Liver (tissue), 9 donors: ENCODE data around the gene SNX5. TPM values are rescaled to one million over a fixed set of nuclear protein-coding genes. Genes with fewer than 3 reads are reported as not detected.

Experiments used
- DNase-seq: peaks from one replicate; pipeline ENCODE4 v3.0.0-alpha.2; 2017; ENCODE audit warnings: low spot score
- H3K27ac ChIP-seq, 2 donors: one replicate each; pipeline ENCODE4 v1.7.0; 2013; ENCODE audit warnings: inconsistent platforms in 2 of 2, low read length in 2 of 2, control low read depth in 1 of 2, low read depth in 1 of 2, mild to moderate bottlenecking in 1 of 2
- H3K27me3 ChIP-seq, 4 donors: one replicate each; pipeline versions ENCODE4 v1.6.1 to v1.7.0; 2013; ENCODE audit warnings: low read length in 3 of 4, inconsistent platforms in 1 of 4, mild to moderate bottlenecking in 1 of 4, moderate library complexity in 1 of 4; ENCODE audit not compliant: control insufficient read depth in 4 of 4, insufficient read depth in 4 of 4
- H3K36me3 ChIP-seq, 4 donors: one replicate each; pipeline versions ENCODE4 v1.6.1 to v1.7.0; 2013; ENCODE audit warnings: low read length in 3 of 4, mild to moderate bottlenecking in 3 of 4, low read depth in 1 of 4, moderate library complexity in 1 of 4; ENCODE audit not compliant: control insufficient read depth in 4 of 4, insufficient read depth in 3 of 4
- H3K4me1 ChIP-seq, 4 donors: one replicate each; pipeline versions ENCODE4 v1.6.1 to v1.7.0; 2013; ENCODE audit warnings: low read length in 3 of 4, mild to moderate bottlenecking in 3 of 4, moderate library complexity in 1 of 4; ENCODE audit not compliant: control insufficient read depth in 4 of 4, insufficient read depth in 4 of 4
- H3K4me3 ChIP-seq, 3 donors: one replicate each; pipeline versions ENCODE4 v1.6.1 to v1.7.0; 2013; ENCODE audit warnings: low read length in 3 of 3, control low read depth in 1 of 3, low read depth in 1 of 3, mild to moderate bottlenecking in 1 of 3
- H3K9ac ChIP-seq, 2 donors: one replicate each; pipeline ENCODE4 v1.7.0; 2013; ENCODE audit warnings: low read length in 2 of 2, mild to moderate bottlenecking in 2 of 2, moderate library complexity in 2 of 2, control low read depth in 1 of 2, low read depth in 1 of 2
- H3K9me3 ChIP-seq, 4 donors: one replicate each; pipeline versions ENCODE4 v1.6.1 to v1.7.0; 2013; ENCODE audit warnings: low read length in 3 of 4; ENCODE audit not compliant: control insufficient read depth in 4 of 4
- ATF3 ChIP-seq: IDR thresholded peaks from 2 replicates; pipeline ENCODE4 v1.6.1; 2016; ENCODE audit warnings: antibody characterized with exemption
- CTCF ChIP-seq: fragments of 150-350 bp; IDR thresholded peaks from 2 replicates; pipeline ENCODE4 v1.5.1; 2017; ENCODE audit warnings: improper control_type of control experiment, low read depth, low read length; ENCODE audit not compliant: missing input control
- FOXA1 ChIP-seq: IDR thresholded peaks from 2 replicates; pipeline ENCODE4 v1.6.1; 2016; ENCODE audit warnings: antibody characterized with exemption
- FOXA2 ChIP-seq: IDR thresholded peaks from 2 replicates; pipeline ENCODE4 v1.6.1; 2016; ENCODE audit warnings: antibody characterized with exemption
- GABPA ChIP-seq, 2 donors: IDR thresholded peaks in 1 of 2; conservative IDR thresholded peaks in 1 of 2; 2 replicates each; pipeline ENCODE4 v1.6.1; 2016; ENCODE audit warnings: antibody characterized with exemption in 2 of 2, mild to moderate bottlenecking in 1 of 2, moderate library complexity in 1 of 2
- HNF4A ChIP-seq, 2 donors: conservative IDR thresholded peaks; 2 replicates each; pipeline ENCODE4 v1.6.1; 2016; ENCODE audit warnings: antibody characterized with exemption in 2 of 2, mild to moderate bottlenecking in 2 of 2
- MAX ChIP-seq: IDR thresholded peaks from 2 replicates; pipeline ENCODE4 v1.6.1; 2016; ENCODE audit warnings: antibody characterized with exemption
- RAD21 ChIP-seq, 2 donors: IDR thresholded peaks; 2 replicates each; pipeline ENCODE4 v1.6.1; 2016; ENCODE audit warnings: antibody characterized with exemption in 2 of 2, mild to moderate bottlenecking in 2 of 2
- REST ChIP-seq: IDR thresholded peaks from 2 replicates; pipeline ENCODE4 v1.6.1; 2016; ENCODE audit warnings: antibody characterized with exemption, mild to moderate bottlenecking
- RXRA ChIP-seq, 2 donors: IDR thresholded peaks; 2 replicates each; pipeline ENCODE4 v1.6.1; 2017 to 2018; ENCODE audit warnings: antibody characterized with exemption in 2 of 2, mild to moderate bottlenecking in 1 of 2
- SP1 ChIP-seq: IDR thresholded peaks from 2 replicates; pipeline ENCODE4 v1.6.1; 2018; ENCODE audit warnings: antibody characterized with exemption, mild to moderate bottlenecking
- TAF1 ChIP-seq: conservative IDR thresholded peaks from 2 replicates; pipeline ENCODE4 v1.6.1; 2016; ENCODE audit warnings: antibody characterized with exemption, mild to moderate bottlenecking
- WGBS: extraction: QIAGEN DNeasy Blood & Tissue Kit; methylation state at CpG from one replicate; pipeline ENCODE4 v1.1.7; 2013; 5-methylcytosine and 5-hydroxymethylcytosine counted together
- polyA plus RNA-seq, 2 donors: library from polyadenylated mRNA; stranded (reverse) in 1 of 2; unstranded in 1 of 2; fragments of 200-250 nt in 1 of 2; fragments of >200 nt in 1 of 2; fragmentation: Nextera tagmentation in 1 of 2; extraction: Ambion mirVana in 1 of 2; gene quantifications; one replicate each; pipeline versions ENCODE4 v1.2.1 to v1.2.3, GENCODE V29; 2013 to 2015
- total RNA-seq, 2 donors: library from RNA; depleted of rRNA; stranded (reverse); fragments of >200 nt; gene quantifications; one replicate each; pipeline ENCODE4 v1.2.3, GENCODE V29; 2014
- donor health status: healthy.
- donor health status: healthy.
- donor health status: healthy.
- donor health status: healthy.
- donor health status: healthy.

The SNX5 gene
- total and polyA plus RNA-seq, 4 donors: 32.8 to 77.8 (median 46.2) TPM

- H3K4me1 ChIP-seq: peaks cover 2 to 29% (median 13%) of the 10 kb centered on the region in 4 donors
- WGBS: 52% methylated on average over 7 of the region's 7 CpGs
These were observed 70.0 kb downstream of the SNX5 start for GRCh38 chr20:17898548-17898994.

GRCh38 chr20:17897566-17898307 is 70.9 kb downstream of the SNX5 start:
- H3K4me1 ChIP-seq: peaks cover 2 to 31% (median 13%) of the 10 kb centered on the region in 4 donors
- no peak overlapping the region for H3K4me3 ChIP-seq
- H3K9ac ChIP-seq: peak overlapping the region in 1 of 2 donors; percentile 42
- 63% methylated on average over 1 of the region's 1 CpG for WGBS
- peak overlapping the region; percentile 17 to 74 for H3K27ac ChIP-seq
- no peak for DNase-seq
- no peaks in the 10 kb centered on the region for H3K27me3 ChIP-seq
- TF ChIP-seq GABPA (IDR thresholded peaks at IDR 0.05 in 1 of 2, conservative IDR thresholded peaks at IDR 0.05 in 1 of 2) (no peak), FOXA1 (no peak), REST (no peak), SP1 (no peak), CTCF (no peak), HNF4A (conservative IDR thresholded peaks at IDR 0.05) (no peak)
- no peaks in the 10 kb centered on the region for H3K9me3 ChIP-seq
- no peaks in the 10 kb centered on the region for H3K36me3 ChIP-seq

More at GRCh38 chr20:17898548-17898994, 70.0 kb downstream of the SNX5 start:
- no peak overlapping the region for H3K27ac ChIP-seq
- H3K4me3 ChIP-seq: no peak overlapping the region
- H3K27me3 ChIP-seq: no peaks in the 10 kb centered on the region
- H3K9ac ChIP-seq: peak overlapping the region in 1 of 2 donors; percentile 42
- peak; percentile 68 for DNase-seq
- H3K36me3 ChIP-seq: no peaks in the 10 kb centered on the region
- TF ChIP-seq RXRA (IDR thresholded peaks at IDR 0.05) (peak in 1 of 2 donors; percentile 44), TAF1 (no peak), HNF4A (conservative IDR thresholded peaks at IDR 0.05) (peak in 1 of 2 donors; percentile 20), MAX (no peak), FOXA2 (peak; percentile 10), FOXA1 (no peak), ATF3 (no peak), RAD21 (IDR thresholded peaks at IDR 0.05) (peak; percentile 100), CTCF (peak; percentile 96)
- no peaks in the 10 kb centered on the region for H3K9me3 ChIP-seq
